ENCODE data around the gene TDP2. TPM values are rescaled to one million over a fixed set of nuclear protein-coding genes. Genes with fewer than 3 reads are reported as not detected.
"Not testable (repeated sequence)": the region's sequence is repeated elsewhere in the genome, so short reads cannot be mapped to it uniquely, and the experiment has no call there.

The TDP2 gene
- total RNA-seq, 1 donor from 2014 or later, result 56.9 TPM

- Mint-ChIP-seq H3K4me3 (ENCODE audit: unreplicated experiment) (peak overlapping the region; percentile 98), H3K27me3 (ENCODE audit: unreplicated experiment) (peaks cover 7% of the 10 kb centered on the region), H3K9me3 (ENCODE audit: unreplicated experiment) (peaks cover 13% of the 10 kb centered on the region), H3K27ac (ENCODE audit: unreplicated experiment) (no peak overlapping the region), H3K4me1 (ENCODE audit: low read depth, unreplicated experiment) (peaks cover 40% of the 10 kb centered on the region), H3K36me3 (ENCODE audit: unreplicated experiment) (peaks cover 6% of the 10 kb centered on the region)
- TF ChIP-seq CTCF (IDR thresholded peaks at IDR 0.05; ENCODE audit: partially characterized antibody, unreplicated experiment), result no peak
- DNase-seq, result no peak
These were observed 3.5 kb downstream of the TDP2 start for GRCh38 chr6:24663189-24663588.

DNA sequence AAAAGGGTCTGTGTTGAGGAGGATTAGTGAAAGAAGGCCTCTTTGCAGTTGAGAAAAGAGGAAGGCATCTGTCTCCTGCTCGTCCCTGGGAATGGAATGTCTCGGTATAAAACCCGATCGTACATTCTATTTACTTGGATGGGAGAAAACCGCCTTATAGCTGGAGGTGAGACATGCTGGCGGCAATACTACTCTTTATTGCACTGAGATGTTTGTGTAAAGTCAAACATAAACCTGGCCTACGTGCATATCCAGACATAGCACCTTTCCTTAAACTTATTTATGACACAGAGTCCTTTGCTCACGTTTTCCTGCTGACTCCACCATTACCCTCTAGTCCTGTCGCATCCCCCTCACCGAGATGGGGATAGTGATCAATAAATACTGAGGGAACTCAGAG is 4.5 kb downstream of the TDP2 start:
- peaks cover 11% of the 10 kb centered on the region for H3K9me3 Mint-ChIP-seq (ENCODE audit: unreplicated experiment)
- H3K4me1 Mint-ChIP-seq (ENCODE audit: low read depth, unreplicated experiment), result peaks cover 36% of the 10 kb centered on the region
- H3K27ac Mint-ChIP-seq (ENCODE audit: unreplicated experiment), result peak overlapping the region; percentile 5
- no peak for DNase-seq
- peak overlapping the region; percentile 7 for H3K4me3 Mint-ChIP-seq (ENCODE audit: unreplicated experiment)
- H3K27me3 Mint-ChIP-seq (ENCODE audit: unreplicated experiment), result peaks cover 3% of the 10 kb centered on the region
- no peak for TF ChIP-seq CTCF (IDR thresholded peaks at IDR 0.05; ENCODE audit: partially characterized antibody, unreplicated experiment)
- H3K36me3 Mint-ChIP-seq (ENCODE audit: unreplicated experiment), result peaks cover 3% of the 10 kb centered on the region

DNA sequence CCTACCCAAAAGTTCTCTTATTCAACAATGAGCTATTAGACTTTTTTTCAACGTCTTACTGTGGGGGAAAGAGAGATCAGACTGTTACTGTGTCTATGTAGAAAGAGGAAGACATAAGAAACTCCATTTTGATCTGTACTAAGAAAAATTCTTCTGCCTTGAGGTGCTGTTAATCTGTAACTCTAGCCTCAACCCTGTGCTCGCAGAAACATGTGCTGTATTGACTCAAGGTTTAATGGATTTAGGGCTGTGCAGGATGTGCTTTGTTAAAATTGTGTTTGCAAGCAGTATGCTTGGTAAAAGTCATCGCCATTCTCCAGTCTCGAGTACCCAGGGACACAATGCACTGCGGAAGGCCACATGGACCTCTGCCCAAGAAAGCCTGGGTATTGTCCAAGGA is 4.9 kb downstream of the TDP2 start:
- DNase-seq; H3K9me3 Mint-ChIP-seq (ENCODE audit: unreplicated experiment); H3K27ac Mint-ChIP-seq (ENCODE audit: unreplicated experiment); H3K36me3 Mint-ChIP-seq (ENCODE audit: unreplicated experiment); H3K27me3 Mint-ChIP-seq (ENCODE audit: unreplicated experiment): not testable (repeated sequence)
- peak overlapping the region; percentile 10 for H3K4me3 Mint-ChIP-seq (ENCODE audit: unreplicated experiment)
- H3K4me1 Mint-ChIP-seq (ENCODE audit: low read depth, unreplicated experiment), result peaks cover 34% of the 10 kb centered on the region

DNA sequence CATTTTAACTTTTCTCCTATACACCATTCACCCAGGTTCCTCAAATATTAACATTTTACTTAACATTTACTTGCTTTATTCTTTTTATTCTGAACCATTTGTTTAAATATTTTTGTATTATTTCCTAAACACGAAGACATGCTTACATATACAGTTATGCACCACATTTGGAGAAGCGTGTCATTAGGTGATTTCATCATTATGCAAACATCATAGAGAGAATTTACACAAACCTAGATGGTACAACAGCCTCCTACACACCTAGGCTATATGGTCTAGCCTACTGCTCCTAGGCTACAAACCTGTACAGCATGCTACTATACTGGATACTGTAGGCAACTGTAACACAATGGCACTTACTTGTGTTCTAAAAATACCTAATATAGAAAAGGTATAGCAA is 6.6 kb downstream of the TDP2 start:
- Mint-ChIP-seq H3K36me3 (ENCODE audit: unreplicated experiment) (no peaks in the 10 kb centered on the region), H3K4me3 (ENCODE audit: unreplicated experiment) (no peak overlapping the region), H3K27ac (ENCODE audit: unreplicated experiment) (no peak overlapping the region), H3K4me1 (ENCODE audit: low read depth, unreplicated experiment) (peaks cover 33% of the 10 kb centered on the region), H3K9me3 (ENCODE audit: unreplicated experiment) (peaks cover 5% of the 10 kb centered on the region), H3K27me3 (ENCODE audit: unreplicated experiment) (peaks cover 2% of the 10 kb centered on the region)
- no peak for DNase-seq
- no peak for TF ChIP-seq CTCF (IDR thresholded peaks at IDR 0.05; ENCODE audit: partially characterized antibody, unreplicated experiment)

DNA sequence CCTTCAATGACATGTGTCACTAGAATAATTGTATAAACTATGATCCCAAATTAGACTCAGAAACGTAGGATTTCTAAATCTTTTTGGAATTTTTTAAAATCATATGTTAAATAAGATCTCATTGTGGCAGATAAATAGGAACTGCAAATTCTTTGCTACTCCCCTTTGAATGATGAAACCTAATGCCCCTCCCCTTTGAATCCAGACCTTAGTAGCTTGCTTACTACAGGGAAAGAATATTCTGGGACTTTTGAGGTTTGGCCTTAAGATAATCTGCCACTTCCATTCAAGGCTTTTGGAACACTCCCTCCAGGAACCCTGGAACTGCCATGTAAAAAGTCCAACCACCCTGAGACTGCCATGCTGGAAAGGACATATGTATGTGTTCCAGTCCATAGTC is 7.1 kb downstream of the TDP2 start:
- TF ChIP-seq CTCF (IDR thresholded peaks at IDR 0.05; ENCODE audit: partially characterized antibody, unreplicated experiment), result no peak
- DNase-seq, result no peak
- H3K27ac Mint-ChIP-seq (ENCODE audit: unreplicated experiment), result no peak overlapping the region
- H3K9me3 Mint-ChIP-seq (ENCODE audit: unreplicated experiment), result peaks cover 3% of the 10 kb centered on the region
- H3K27me3 Mint-ChIP-seq (ENCODE audit: unreplicated experiment), result peaks cover 2% of the 10 kb centered on the region
- peak overlapping the region; percentile 12 for H3K4me3 Mint-ChIP-seq (ENCODE audit: unreplicated experiment)
- H3K4me1 Mint-ChIP-seq (ENCODE audit: low read depth, unreplicated experiment), result peaks cover 28% of the 10 kb centered on the region
- no peaks in the 10 kb centered on the region for H3K36me3 Mint-ChIP-seq (ENCODE audit: unreplicated experiment)

All from glutamatergic neuron (in vitro differentiated cells).